Tibial artery (tissue), 4 donors: Measurements from ENCODE around the gene S100A12.

Experiments
- DNase-seq, 2 donors: peaks; one replicate each; pipeline ENCODE4 v3.0.0-alpha.2; 2019
- H3K27ac ChIP-seq, 2 donors: fragments of 200-600 bp; sonication (generic) in 1 of 2; 1 replicate in 1 of 2; 2 replicates in 1 of 2; pipeline ENCODE4 v1.5.1; 2018 to 2019; ENCODE audit warnings: mild to moderate bottlenecking in 1 of 2
- H3K27me3 ChIP-seq, 2 donors: fragments of 200-600 bp; sonication (generic) in 1 of 2; one replicate each; pipeline versions ENCODE4 v1.5.1 to v1.6.0; 2016 to 2019
- H3K36me3 ChIP-seq, 3 donors: fragments of 200-600 bp; sonication (generic) in 2 of 3; one replicate each; pipeline ENCODE4 v1.5.1; 2016 to 2019; ENCODE audit warnings: mild to moderate bottlenecking in 2 of 3
- H3K4me1 ChIP-seq, 4 donors: fragments of 200-600 bp; sonication (generic) in 2 of 4; 1 replicate in 3 of 4; 2 replicates in 1 of 4; pipeline ENCODE4 v1.5.1; 2016 to 2019
- H3K4me3 ChIP-seq, 2 donors: fragments of 200-600 bp; sonication (generic) in 1 of 2; 1 replicate in 1 of 2; 2 replicates in 1 of 2; pipeline ENCODE4 v1.5.1; 2018 to 2019; ENCODE audit warnings: mild to moderate bottlenecking in 2 of 2
- H3K9me3 ChIP-seq, 3 donors: fragments of 200-600 bp; sonication (generic) in 1 of 3; one replicate each; pipeline ENCODE4 v1.5.1; 2016 to 2019
- intact Hi-C: fragments of 100-400 bp; cut with DNase I; formaldehyde crosslinking; loops from one replicate; pipeline ENCODE4 v1.15.0; 2023; ENCODE audit warnings: low total_unique reads
- TF ChIP-seq, protein P1 (sequence below), 2 experiments: fragments of 200-600 bp in 1 of 2; fragments of 450-650 bp in 1 of 2; IDR thresholded peaks; one replicate each; pipeline ENCODE4 v1.5.1; 2017 to 2019; ENCODE audit warnings: antibody characterized with exemption in 2 of 2, mild to moderate bottlenecking in 1 of 2, moderate library complexity in 1 of 2

Gene S100A12

DNA sequence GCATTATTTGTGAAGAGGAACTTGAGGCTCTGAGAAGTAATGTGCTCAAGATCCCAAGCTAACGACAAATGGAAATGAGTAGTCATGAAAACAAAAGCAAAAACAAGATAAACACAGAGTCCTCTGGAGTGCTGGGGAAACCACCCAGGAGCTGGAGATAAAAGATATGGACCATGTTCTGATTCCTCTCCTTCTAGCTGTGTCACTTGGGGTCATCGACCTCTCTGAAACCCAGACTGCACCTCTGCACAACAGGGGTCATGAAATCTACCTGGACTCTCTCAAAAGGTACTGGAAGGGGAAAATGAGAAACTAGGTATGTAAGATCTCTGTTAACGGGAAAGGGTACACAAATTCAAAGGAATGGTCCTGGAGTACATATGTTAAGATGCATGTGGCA is 33.2 kb downstream of the S100A12 start:
- Histone ChIP-seq H3K9me3 (no peaks in the 10 kb centered on the region), H3K27ac (no peak overlapping the region), H3K4me3 (no peak overlapping the region), H3K27me3 (peaks cover 0 to 43% of the 10 kb centered on the region in 2 donors), H3K4me1 (no peaks in the 10 kb centered on the region), H3K36me3 (no peaks in the 10 kb centered on the region)
- TF ChIP-seq, protein P1, sequence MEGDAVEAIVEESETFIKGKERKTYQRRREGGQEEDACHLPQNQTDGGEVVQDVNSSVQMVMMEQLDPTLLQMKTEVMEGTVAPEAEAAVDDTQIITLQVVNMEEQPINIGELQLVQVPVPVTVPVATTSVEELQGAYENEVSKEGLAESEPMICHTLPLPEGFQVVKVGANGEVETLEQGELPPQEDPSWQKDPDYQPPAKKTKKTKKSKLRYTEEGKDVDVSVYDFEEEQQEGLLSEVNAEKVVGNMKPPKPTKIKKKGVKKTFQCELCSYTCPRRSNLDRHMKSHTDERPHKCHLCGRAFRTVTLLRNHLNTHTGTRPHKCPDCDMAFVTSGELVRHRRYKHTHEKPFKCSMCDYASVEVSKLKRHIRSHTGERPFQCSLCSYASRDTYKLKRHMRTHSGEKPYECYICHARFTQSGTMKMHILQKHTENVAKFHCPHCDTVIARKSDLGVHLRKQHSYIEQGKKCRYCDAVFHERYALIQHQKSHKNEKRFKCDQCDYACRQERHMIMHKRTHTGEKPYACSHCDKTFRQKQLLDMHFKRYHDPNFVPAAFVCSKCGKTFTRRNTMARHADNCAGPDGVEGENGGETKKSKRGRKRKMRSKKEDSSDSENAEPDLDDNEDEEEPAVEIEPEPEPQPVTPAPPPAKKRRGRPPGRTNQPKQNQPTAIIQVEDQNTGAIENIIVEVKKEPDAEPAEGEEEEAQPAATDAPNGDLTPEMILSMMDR (IDR thresholded peaks at IDR 0.05), result no peak
- DNase-seq, result no peak
- intact Hi-C loops, result no loop called here

- Histone ChIP-seq H3K4me1 (no peaks in the 10 kb centered on the region), H3K36me3 (no peaks in the 10 kb centered on the region), H3K27me3 (peaks cover 0 to 37% of the 10 kb centered on the region in 2 donors), H3K4me3 (no peak overlapping the region), H3K27ac (no peak overlapping the region), H3K9me3 (no peaks in the 10 kb centered on the region)
- intact Hi-C loops, result no loop called here
- TF ChIP-seq, protein P1 (IDR thresholded peaks at IDR 0.05), result no peak
- no peak for DNase-seq
Observed at GRCh38 chr1:153341431-153341934, 33.9 kb downstream of the S100A12 start.

DNA sequence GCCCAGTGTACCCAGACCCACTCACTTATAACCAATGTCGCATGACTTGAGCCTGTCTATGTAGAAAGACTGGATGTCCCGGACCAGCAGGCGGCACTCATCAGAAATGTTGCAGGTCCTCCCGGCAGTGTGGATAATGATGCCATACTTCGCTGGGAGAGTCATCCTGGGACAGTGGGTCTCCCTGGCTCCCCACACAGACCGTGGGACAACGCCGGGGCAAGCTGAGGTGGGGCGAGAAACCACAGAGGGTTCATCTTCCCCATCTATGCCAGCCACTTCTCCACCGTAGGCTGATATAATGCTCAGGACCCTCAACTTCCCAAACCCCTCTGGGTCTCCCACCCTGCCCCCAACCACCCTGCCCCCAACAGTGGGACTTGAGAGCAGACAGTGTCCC is 35.1 kb downstream of the S100A12 start:
- no peaks in the 10 kb centered on the region for H3K9me3 ChIP-seq
- H3K4me3 ChIP-seq, result no peak overlapping the region
- TF ChIP-seq, protein P1 (IDR thresholded peaks at IDR 0.05), result no peak
- no peak for DNase-seq
- no peaks in the 10 kb centered on the region for H3K36me3 ChIP-seq
- H3K27ac ChIP-seq, result no peak overlapping the region
- H3K4me1 ChIP-seq, result no peaks in the 10 kb centered on the region
- H3K27me3 ChIP-seq, result peaks cover 0 to 25% of the 10 kb centered on the region in 2 donors
- intact Hi-C loops, result no loop called here

DNA sequence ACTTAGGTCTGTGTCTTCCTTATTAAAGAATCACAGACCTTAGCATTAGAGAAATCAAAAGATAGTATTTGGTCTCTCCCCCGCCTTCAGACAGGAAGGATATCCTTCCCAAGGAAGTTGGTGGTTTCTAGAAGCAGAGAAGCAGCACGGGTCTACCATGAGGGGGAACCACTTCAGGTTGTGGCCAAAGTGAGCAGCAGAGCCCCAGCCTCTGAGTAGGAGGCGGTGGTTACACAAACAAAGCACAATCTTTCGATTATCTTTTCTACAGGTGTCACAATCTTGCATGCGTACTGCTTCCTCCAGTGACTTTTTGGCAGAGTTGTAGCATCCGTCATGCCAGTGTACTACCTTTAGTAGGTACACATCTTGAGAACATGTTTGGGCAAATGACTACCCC is 35.6 kb downstream of the S100A12 start:
- DNase-seq, result no peak
- TF ChIP-seq, protein P1 (IDR thresholded peaks at IDR 0.05), result no peak
- Histone ChIP-seq H3K9me3 (no peaks in the 10 kb centered on the region), H3K4me3 (no peak overlapping the region), H3K27ac (no peak overlapping the region), H3K27me3 (peaks cover 0 to 21% of the 10 kb centered on the region in 2 donors), H3K36me3 (no peaks in the 10 kb centered on the region), H3K4me1 (no peaks in the 10 kb centered on the region)
- intact Hi-C loops, result no loop called here

GRCh38 chr1:153337980-153338853 is 37.2 kb downstream of the S100A12 start:
- intact Hi-C loops, result no loop called here
- TF ChIP-seq, protein P1 (IDR thresholded peaks at IDR 0.05), result no peak

More at GRCh38 chr1:153337980-153338853, 37.2 kb downstream of the S100A12 start:
- Histone ChIP-seq H3K27ac (no peak overlapping the region), H3K27me3 (peaks cover 0 to 18% of the 10 kb centered on the region in 2 donors), H3K36me3 (no peaks in the 10 kb centered on the region), H3K4me1 (no peaks in the 10 kb centered on the region), H3K4me3 (no peak overlapping the region), H3K9me3 (no peaks in the 10 kb centered on the region)
- no peak for DNase-seq
